ENCODE results near the gene DNAH6.
A peak's percentile ranks its signal among the peaks of the same experiment; 100 is the strongest.

Gene DNAH6

DNA sequence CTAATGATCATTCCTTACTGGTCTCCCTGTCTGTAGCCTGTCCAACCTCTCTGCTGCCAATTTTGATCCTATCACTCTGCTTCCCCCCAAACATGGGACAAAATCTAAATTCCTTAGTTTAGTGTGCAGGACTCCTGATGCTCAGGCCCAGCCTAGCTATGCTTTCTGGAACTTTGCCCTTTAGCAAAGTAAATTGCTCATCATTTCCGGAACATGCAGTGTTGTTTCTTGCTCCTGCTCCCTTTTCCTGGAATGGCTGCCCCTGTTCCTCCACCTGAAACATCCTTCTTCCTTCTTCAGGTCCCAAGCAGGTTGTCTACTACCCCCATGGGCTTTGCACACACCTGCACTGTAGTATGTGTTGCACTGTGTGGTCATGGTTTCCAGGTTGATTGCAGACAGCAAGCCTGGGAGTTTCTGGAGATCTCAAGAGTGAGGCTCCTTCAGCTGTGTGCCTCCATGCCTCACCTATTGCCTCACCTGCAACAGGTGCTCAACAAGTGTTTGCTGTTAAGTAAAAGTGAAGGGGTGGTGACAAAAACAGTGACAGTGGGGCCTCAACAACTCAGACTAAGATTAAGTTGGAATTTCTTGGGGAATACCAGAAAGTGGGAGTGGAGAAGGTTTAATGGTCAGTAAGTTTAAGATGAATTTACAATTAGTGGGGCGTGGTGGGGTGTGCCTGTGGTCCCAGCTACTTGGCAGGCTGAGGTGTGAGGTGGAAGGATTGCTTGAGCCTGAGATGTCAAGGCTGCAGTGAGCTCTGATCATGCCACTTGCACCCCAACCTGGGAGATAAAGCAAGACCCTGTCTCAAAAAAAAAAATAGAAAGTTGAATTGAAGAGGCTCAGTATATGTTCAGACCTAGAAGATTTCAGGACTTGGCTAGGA lies 120.0 kb downstream of the DNAH6 start:
- DNase-seq: no peak

DNA sequence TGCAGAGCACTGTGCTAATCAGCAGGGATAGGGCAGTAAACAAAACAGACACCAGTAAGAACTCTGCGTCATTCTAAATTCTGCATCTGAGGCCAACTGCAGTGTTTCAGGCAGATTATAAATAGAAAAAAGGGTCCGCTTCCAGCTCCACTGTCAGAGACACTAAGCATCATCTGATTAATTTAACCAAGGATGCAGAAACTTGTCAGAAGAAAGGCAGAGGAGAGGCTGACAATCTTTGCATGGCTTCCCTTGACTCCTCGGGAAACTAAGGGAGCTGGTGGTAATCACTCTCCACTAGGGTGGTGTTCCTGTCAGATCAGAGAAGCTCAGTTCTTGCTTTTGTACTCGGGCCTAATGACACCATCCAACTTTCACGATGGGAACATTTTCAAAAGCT lies 123.5 kb downstream of the DNAH6 start:
- DNase-seq: no peak

DNA sequence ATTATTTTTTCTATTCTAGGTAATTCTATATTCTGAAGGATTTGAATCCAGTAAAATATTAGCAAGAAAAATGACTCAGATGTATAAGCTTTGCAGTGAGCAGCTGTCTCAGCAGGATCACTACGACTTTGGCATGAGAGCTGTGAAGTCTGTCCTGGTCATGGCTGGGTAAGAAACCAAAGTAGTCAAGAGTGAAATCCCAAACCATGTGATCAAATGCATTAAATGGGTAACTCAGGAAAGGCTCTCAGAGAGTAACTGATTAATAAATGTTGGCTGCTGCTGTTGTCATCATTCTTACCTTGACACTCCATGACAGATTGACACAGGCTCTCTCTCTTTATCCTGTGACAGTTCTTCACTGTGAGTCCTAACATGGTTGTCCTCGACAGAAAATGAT lies 124.1 kb downstream of the DNAH6 start:
- DNase-seq: no peak

DNA sequence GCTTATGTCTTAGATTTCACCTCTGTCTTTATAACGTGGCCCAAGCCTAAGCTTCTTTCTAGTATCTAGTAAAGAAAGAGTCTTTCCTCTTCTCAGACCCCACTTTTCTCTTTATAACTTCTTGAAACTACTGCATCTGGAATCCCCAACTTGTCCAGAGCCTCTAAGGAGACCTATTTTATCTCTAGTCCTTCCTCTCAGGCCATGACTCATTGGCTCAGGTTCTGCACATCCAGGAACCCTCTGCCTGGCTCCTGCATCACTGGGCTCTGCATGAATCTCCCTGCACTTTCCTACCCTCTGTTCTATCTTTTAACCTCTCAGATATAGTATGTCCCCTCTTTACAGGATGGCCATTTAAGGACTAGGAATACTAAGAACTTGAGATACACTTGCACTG lies 124.7 kb downstream of the DNAH6 start:
- DNase-seq: no peak

DNA sequence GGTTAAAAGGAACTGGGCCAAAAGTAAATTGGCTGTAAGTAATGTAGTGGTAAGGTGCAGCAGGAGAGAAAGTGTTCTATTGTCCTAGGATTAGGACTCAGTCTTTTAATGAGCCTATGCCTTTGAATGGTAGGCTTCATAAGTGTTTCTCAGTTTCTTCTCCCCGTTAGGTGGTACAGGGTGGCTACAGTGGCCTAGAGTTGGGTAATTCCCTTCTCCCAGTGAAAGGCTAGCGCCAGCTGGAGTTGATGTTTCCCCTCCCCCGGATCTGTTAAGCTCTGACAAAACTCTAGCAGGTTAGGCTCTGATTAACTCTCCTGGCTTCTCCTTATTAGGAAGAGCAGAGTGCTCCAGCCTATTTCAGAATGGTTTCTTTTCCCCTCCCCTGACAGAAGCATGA lies 127.7 kb downstream of the DNAH6 start:
- no peak for DNase-seq

DNA sequence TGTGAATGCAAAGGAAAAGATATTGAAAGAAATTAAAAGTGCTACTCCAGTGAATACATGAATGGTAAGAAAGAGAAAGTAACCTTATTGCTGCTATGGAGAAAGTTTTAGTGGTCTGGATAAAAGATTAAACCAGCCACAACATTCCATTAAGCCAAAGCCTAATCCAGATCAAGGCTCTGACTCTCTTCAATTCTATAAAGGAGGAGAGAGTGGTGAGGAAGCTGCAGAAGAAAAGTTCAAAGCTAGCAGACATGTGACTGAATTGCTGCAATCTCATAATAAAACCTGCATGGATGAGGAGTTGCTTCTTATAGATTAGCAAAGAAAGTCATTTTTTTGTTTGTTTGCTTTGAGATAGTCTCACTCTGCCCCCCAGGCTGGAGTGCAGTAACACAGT lies 130.2 kb downstream of the DNAH6 start:
- no peak for DNase-seq

DNA sequence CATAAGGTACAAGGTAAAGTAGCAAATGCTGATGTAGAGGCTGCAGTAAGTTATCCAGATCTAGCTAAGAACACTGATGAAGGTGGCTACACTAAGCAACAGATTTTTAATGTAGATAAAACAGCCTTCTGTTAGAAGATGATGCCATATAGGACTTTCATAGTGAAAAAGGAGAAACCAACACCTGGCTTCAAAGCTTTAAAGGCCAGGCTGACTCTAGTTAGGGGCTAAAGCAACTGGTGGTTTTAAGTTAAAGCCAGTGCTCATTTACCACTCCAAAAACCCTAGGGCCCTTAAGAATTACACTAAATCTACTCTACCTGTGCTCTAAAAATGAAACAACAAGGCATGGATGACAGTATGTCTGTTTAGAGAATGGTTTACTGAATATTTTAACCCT lies 131.0 kb downstream of the DNAH6 start:
- DNase-seq: no peak

DNA sequence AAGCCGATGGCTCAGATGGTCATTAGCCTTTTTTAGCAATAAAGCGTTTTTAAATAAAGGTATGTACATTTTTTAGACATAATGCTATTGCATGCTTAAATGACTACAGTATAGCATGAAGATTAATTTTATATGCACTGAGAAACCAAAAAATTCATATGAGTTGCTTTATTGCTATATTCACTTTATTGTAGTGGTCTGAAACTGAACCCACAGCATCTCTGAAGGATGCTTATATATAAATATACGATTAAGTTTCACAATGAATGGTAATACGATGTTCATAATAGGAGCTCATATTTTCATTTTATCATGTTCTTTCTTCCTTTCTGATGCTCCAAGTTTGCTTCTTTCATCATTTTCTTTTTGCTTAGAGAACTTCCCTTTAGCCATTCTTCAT lies 132.8 kb downstream of the DNAH6 start:
- no peak for DNase-seq

DNA sequence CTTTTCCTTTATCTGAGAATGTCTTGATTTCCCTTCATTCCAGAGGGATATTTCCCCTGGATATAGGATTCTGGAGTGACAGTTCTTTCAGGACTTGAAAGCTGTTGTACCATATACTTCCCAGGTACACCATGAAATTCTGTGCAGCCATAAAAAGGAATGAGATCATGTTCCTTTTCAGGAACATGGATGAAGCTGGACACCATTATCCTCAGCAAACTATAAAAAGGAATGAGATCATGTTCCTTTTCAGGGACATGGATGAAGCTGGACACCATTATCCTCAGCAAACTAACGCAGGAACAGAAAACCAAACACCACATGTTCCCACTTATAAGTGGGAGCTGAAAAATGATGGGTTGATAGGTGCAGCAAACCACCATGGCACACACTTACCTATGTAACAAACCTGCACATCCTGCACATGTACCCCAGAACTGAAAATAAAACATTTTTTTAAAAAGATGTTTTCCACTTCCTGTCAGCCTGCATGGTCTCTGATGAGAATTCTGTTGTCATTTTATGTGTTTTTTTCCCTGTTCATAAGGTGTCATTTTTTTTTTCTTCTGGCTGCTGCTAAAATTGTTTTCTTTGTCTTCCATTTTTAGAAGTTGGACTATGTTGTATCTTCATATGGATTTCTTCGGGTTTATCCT lies 133.3 kb downstream of the DNAH6 start:
- no peak for DNase-seq

DNA sequence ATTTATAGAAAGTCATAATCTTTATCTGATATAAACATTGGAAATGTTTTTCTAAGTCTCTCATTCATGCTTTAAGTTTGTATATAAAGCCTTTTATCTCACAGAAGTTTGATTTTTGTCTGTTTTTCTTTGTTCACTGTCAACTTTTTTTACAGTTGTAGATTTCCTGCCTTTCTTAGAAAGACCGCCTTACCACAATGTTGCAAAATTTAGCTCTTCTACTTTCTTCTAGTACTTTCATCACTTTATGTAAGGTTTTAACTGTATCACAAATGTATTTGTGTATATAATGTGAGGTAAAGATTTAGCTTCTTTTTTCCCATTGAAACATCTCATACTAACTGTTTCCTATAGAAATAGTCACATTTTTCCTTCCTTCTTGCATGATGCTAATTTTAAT lies 136.1 kb downstream of the DNAH6 start:
- DNase-seq: peak; percentile 40

DNA sequence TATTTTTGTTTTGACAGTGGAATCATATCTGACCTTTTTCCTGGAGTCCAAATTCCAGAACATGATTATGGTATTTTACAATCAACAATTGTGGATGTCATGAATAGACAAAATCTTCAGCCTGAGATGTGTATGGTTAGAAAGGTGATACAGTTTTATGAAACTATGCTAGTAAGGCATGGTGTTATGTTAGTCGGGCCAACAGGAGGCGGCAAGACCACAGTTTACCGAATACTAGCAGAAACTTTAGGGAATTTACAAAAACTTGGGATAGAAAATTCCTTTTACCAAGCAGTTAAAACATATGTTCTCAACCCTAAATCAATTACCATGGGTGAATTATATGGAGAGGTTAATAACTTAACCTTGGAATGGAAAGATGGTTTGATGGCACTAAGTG lies 137.0 kb downstream of the DNAH6 start:
- DNase-seq: no peak

DNA sequence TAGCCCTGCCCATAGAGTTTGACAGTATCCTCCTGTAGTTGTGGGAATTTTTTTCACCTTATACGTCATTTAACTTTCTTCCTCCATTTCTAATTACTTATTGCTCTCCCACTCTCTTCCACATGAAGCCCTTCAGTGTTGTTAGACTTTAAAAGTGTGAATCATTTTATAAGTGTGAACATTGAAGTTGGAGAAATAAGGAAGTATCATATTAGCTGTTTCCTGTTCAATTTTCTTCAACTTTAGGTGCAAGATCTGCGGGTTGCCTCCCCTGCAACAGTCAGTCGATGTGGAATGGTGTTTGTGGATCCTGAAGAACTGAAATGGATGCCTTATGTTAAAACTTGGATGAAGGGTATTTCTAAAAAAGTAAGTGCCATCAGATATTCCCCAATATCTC lies 138.1 kb downstream of the DNAH6 start:
- DNase-seq: no peak

DNA sequence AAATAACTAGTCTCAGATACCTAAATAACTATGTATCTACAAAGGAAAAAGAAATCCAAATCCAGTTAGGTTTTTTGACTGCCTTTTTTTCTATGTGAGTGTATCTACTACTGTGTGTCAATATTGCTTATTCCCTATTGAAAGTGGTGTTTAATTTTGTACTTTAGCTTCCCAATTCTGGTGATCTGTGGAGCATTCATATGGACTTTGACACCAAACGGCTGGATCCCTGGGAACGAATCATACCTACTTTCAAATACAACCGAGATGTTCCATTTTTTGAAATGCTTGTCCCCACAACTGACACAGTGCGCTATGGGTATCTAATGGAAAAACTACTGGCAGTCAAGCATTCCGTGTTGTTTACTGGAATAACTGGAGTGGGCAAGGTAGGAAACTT lies 152.8 kb downstream of the DNAH6 start:
- no peak for DNase-seq

DNA sequence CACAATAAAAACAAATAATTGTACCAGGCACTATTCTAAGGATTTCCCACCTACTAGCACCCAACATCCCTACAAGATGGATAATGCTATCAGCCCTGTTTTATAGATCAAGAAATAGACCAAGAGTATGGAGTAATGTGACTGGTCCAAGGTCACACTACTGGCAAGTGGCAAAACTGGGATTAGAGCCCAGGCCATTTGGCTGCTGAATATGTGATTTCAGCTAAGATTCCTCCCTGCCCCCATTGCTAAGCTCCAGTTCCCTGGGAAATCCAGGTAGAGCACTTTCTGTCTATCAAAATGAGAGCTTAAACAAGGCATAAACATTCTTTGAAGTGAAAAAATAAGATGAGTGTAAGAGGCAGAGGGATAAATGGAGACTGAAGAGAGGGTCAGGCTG lies 157.8 kb downstream of the DNAH6 start:
- DNase-seq: no peak

DNA sequence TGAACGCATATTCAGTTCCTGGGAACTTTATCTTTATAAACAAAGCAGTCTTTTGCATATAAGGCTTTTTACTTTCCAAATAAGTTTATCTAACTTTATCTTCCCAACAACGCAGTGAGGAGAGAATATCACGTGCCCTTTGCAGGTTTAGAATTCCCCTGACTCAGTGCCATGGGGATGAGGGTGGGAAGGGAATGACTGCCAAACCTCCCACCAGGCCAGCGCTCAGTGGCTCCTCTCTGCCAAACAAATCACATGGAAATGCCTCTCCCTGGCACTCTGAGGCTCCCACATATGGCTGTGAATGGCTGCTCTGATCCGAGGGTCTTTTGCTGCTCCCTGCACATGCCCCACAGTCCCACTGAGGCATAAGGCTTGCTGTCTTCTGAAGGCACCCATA lies 158.3 kb downstream of the DNAH6 start:
- no peak for DNase-seq

DNA sequence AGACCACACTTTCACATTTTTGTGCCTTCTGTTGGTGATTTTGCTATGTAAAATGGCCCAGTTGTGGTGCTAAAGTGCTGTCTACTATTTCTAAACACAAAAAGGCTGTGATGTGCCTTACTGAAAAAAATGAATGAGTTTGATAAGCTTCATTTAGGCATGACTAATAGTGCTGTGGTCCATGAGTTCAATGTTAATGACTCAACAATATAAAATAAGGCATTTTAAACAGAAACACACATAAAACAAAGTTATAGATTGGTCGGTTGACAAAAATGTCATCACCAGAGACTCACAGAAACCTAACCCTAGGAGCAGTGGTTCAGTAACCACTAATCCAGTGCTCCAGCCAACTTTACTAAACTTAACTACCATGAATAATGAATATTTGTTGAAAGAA lies 160.0 kb downstream of the DNAH6 start:
- no peak for DNase-seq

DNA sequence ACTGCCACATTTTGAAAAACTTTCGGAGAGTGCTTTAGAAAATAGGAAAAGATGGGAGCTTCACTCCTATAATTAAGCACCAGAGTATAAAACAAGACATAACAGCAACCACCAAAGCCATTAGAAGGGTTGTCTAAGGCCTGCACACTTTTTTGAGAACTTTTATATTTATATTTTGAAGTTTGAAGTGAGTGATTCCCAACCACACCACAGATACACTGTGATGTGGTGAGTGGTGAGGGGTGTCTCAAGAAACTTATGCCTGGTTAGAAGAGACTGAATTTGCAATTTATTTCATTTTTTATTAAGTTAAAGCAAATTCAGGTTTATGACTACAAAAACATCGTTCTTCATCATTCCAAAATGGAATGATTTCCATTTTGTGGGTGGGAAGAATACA lies 161.9 kb downstream of the DNAH6 start:
- no peak for DNase-seq

DNA sequence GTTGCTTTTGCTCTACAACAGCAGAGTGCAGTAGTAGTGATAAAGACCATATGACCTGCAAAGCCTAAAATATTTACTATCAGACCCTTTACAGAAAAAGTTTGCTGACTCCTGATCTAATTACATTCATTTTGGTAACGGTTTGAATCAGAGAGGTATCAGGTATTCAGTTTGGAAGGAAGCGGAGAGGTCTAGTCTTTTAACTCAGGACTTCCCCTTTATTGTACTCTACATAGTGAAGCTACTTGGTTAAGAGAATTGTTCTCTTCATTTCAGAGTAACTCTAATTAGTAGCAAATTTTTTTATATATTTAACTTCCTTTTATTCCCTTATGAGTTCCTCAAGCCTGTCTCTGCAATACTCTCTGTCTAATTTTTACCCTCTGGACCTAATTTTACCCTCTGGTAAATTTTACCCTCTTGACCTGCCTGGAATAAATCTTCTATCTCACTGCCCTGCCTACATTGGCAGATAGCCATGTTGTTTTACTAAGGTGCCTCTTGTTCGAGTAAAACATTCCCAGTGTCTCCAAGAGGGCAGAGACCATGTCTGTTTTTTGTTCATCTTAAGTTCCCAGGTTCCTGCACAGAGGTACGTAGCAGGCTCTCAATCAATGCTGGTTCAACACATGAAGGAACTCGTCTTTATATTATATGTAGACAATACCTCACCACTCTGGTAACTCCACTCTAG lies 170.6 kb downstream of the DNAH6 start:
- no peak for DNase-seq

DNA sequence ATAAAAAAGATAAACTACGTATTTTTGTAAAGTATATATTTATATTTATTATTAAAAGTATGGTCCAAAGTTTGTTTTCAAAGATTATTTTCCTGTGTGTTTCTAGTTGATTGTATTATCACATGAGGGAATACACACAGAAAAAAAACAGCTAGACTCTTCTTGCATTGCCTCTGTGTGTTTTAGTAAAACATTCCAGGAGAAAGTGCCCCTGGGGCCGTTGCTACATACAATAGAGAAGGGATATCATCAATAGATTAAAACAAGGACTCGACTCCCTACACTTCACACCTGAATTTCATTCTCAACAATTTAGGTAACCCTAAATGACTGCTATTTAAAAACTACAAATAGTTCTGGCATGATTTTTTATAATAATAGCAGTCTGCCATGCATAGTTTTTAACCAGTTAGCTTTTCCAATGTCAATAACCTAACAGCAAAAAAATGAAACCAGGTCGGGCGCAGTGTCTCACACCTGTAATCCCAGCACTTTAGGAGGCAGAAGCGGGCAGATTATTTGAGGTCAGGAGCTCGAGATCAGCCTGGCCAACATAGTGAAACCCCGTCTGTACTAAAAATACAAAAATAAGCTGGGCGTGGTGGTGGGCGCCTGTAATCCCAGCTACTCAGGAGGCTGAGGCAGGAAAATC lies 171.3 kb downstream of the DNAH6 start:
- no peak for DNase-seq

DNA sequence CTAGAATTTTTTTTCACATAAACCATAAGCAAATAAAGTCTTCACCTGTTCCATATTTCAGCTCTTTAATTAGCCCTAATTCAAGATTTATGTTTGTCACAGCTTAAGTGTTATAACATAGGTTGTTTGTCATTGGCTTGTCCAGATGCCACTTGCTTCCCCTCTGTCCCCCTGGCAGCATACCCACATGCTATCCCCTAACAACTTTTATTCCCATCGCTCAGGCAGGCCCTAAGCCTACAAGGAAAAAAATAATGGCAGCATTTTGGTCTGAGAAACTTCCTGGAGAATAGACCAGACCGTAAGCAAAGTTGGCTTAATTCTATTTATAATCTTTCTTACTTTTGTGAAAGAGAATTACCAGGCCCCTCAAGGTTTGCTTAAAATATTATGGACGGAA lies 173.9 kb downstream of the DNAH6 start:
- DNase-seq: no peak

DNA sequence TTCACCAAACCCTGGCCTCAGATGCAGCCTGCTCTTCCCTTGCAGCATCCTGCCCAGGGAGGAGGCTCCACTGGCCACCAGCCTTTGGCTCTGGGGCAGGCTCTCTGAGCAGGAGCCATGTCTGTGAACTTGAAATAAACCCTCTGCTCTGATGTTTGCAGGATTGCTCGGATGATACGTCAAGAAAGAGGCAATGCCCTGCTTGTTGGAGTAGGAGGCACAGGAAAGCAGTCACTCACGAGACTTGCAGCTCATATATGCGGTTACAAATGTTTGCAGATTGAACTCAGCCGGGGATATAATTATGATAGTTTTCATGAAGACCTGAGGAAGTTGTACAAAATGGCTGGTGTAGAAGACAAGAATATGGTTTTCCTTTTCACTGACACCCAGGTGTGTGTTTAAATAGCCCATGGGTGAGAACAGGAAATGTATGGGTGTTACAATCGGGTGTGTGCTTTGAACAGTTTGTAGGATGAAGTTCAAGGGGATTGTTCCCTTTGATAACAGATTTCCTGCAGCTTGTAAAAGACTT lies 177.9 kb downstream of the DNAH6 start:
- no peak for DNase-seq

DNA sequence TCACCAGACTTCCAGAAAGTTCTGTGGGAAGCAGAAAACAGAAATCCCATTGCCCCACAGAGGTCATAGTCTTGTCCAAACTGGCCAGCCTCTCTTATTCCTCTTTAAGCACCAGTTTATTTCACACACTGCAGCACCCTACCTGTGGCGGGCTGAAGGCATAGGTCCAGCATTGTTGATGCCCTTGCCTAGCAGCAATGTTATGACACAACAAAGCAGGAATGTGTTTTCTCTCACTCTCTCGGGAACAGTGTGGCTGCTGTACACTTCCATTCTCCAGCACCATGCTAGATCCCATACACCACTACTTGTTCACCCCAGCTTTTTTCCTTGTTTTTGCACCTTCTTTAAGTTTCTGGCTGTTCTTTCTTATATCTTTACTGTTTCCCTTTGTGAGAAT lies 181.6 kb downstream of the DNAH6 start:
- DNase-seq: no peak

DNA sequence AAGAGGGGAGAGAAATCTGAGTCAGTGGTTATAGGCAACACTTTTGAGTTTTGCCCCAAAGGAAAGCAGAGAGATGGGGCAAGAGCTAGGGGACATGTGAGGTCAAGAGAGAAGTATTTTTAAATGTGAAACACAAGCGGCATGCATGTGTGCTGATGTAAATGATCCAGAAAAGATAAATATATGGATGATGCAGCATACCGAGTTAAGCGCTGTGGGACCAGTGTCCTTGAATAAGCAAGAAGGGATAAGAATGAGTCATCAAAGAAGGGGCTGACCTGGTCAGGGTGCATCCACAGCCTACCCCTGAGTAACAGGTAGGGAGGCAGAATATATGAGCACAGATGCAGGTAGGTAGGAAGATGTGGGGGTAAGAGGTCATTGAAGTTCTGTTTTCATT lies 183.7 kb downstream of the DNAH6 start:
- no peak for DNase-seq
